HUES64 (cell line): Measurements from ENCODE around the gene NHSL2. TPM values are rescaled to one million over a fixed set of nuclear protein-coding genes. Genes with fewer than 3 reads are reported as not detected.
"Not testable (repeated sequence)": the region's sequence is repeated elsewhere in the genome, so short reads cannot be mapped to it uniquely, and the experiment has no call there.

Source experiments
- H3K27ac ChIP-seq: 2 replicates; pipeline ENCODE4 v1.7.0; 2013; ENCODE audit warnings: low read depth, low read length, inconsistent platforms
- H3K27me3 ChIP-seq: 2 replicates; pipeline ENCODE4 v1.6.1; 2013; ENCODE audit warnings: mild to moderate bottlenecking, low read length; ENCODE audit not compliant: insufficient read depth
- H3K36me3 ChIP-seq: 2 replicates; pipeline ENCODE4 v1.6.1; 2013; ENCODE audit warnings: mild to moderate bottlenecking, low read length; ENCODE audit not compliant: insufficient read depth
- H3K4me1 ChIP-seq: 2 replicates; pipeline ENCODE4 v1.6.1; 2013; ENCODE audit warnings: mild to moderate bottlenecking, low read length, moderate library complexity; ENCODE audit not compliant: insufficient read depth
- H3K4me3 ChIP-seq: 2 replicates; pipeline ENCODE4 v1.5.1; 2013; ENCODE audit warnings: mild to moderate bottlenecking, low read length, moderate library complexity
- H3K9ac ChIP-seq: 2 replicates; pipeline ENCODE4 v1.6.1; 2013; ENCODE audit warnings: mild to moderate bottlenecking, low read depth, low read length
- H3K9me3 ChIP-seq: 2 replicates; pipeline ENCODE4 v1.6.1; 2013; ENCODE audit warnings: low read depth, low read length; ENCODE audit not compliant: insufficient read depth
- WGBS: fragments of 150-250, 120-280 bp; methylation state at CpG from one replicate; pipeline ENCODE4 v1.1.7; 2013; ENCODE audit warnings: missing lambda C conversion rate; 5-methylcytosine and 5-hydroxymethylcytosine counted together
- polyA plus RNA-seq, 2 experiments: library from polyadenylated mRNA; stranded (reverse); fragments of 50-300 nt; gene quantifications; one replicate each; pipeline ENCODE4 v1.2.3, GENCODE V29; 2013

NHSL2 gene
- polyA plus RNA-seq (2013, experiment 1 of 2), result 4.6 TPM
- 6.0 TPM for polyA plus RNA-seq (2013, experiment 2 of 2)

GRCh38 chrX:71910643-71910985 lies at the start of gene NHSL2:
TSS of gene NHSL2 (plus strand) at chrX:71910845.
- under 1% methylated on average over 21 of the region's 26 CpGs for WGBS
- H3K9ac ChIP-seq, result peak within 1 kb of the TSS; percentile 84
- no peaks in the 10 kb centered on the region; the same call in 1 of the 2 replicates for H3K4me1 ChIP-seq
- H3K27me3 ChIP-seq, result no peaks in the 10 kb centered on the region
- H3K9me3 ChIP-seq, result no peaks in the 10 kb centered on the region
- peak within 1 kb of the TSS; percentile 79 for H3K4me3 ChIP-seq
- H3K27ac ChIP-seq, result peak within 1 kb of the TSS; percentile 77; the same call in 1 of the 2 replicates
- no peaks in the 10 kb centered on the region for H3K36me3 ChIP-seq

GRCh38 chrX:71867680-71868079 lies 43.0 kb upstream of the NHSL2 start:
- Histone ChIP-seq H3K27me3 (no peaks in the 10 kb centered on the region), H3K4me1 (no peaks in the 10 kb centered on the region), H3K27ac (no peak overlapping the region), H3K4me3 (no peak overlapping the region), H3K9ac (no peak overlapping the region), H3K9me3 (no peaks in the 10 kb centered on the region), H3K36me3 (no peaks in the 10 kb centered on the region)
- 93% methylated on average over 16 of the region's 16 CpGs for WGBS

GRCh38 chrX:71869566-71869965 lies 41.1 kb upstream of the NHSL2 start:
- H3K9ac ChIP-seq, H3K4me3 ChIP-seq, H3K27me3 ChIP-seq, H3K9me3 ChIP-seq, H3K27ac ChIP-seq, H3K36me3 ChIP-seq, H3K4me1 ChIP-seq: not testable (repeated sequence)
- 74% methylated on average over 4 of the region's 10 CpGs for WGBS

- Histone ChIP-seq H3K4me1 (no peaks in the 10 kb centered on the region), H3K27ac (no peak overlapping the region), H3K9me3 (no peaks in the 10 kb centered on the region), H3K4me3 (no peak overlapping the region), H3K27me3 (no peaks in the 10 kb centered on the region), H3K9ac (no peak overlapping the region), H3K36me3 (no peaks in the 10 kb centered on the region)
- 65% methylated on average over 11 of the region's 15 CpGs for WGBS
Observed at GRCh38 chrX:71870208-71871098, 40.2 kb upstream of the NHSL2 start.

GRCh38 chrX:71871367-71871766 lies 39.3 kb upstream of the NHSL2 start:
- H3K4me3 ChIP-seq, result no peak overlapping the region
- no peaks in the 10 kb centered on the region for H3K9me3 ChIP-seq
- no peaks in the 10 kb centered on the region for H3K36me3 ChIP-seq
- no peaks in the 10 kb centered on the region for H3K27me3 ChIP-seq
- 79% methylated on average over 5 of the region's 6 CpGs for WGBS
- no peak overlapping the region for H3K27ac ChIP-seq
- H3K9ac ChIP-seq, result no peak overlapping the region
- H3K4me1 ChIP-seq, result no peaks in the 10 kb centered on the region

- Histone ChIP-seq H3K4me3 (no peak overlapping the region), H3K36me3 (no peaks in the 10 kb centered on the region), H3K4me1 (no peaks in the 10 kb centered on the region), H3K27me3 (no peaks in the 10 kb centered on the region), H3K27ac (no peak overlapping the region), H3K9ac (no peak overlapping the region), H3K9me3 (no peaks in the 10 kb centered on the region)
- WGBS, result 95% methylated on average over 53 of the region's 53 CpGs
Observed at GRCh38 chrX:71872542-71873458, 37.8 kb upstream of the NHSL2 start.

GRCh38 chrX:71873459-71873833 lies 37.2 kb upstream of the NHSL2 start:
- Histone ChIP-seq H3K9me3 (no peaks in the 10 kb centered on the region), H3K36me3 (no peaks in the 10 kb centered on the region), H3K27me3 (no peaks in the 10 kb centered on the region), H3K27ac (no peak overlapping the region), H3K4me3 (no peak overlapping the region), H3K4me1 (no peaks in the 10 kb centered on the region), H3K9ac (no peak overlapping the region)
- 94% methylated on average over 12 of the region's 12 CpGs for WGBS

- H3K36me3 ChIP-seq, H3K4me3 ChIP-seq, H3K4me1 ChIP-seq, H3K9me3 ChIP-seq, H3K27ac ChIP-seq, H3K9ac ChIP-seq, H3K27me3 ChIP-seq: not testable (repeated sequence)
- 97% methylated on average over 24 of the region's 32 CpGs for WGBS
Observed at GRCh38 chrX:71876841-71877240, 33.8 kb upstream of the NHSL2 start.

- no peaks in the 10 kb centered on the region for H3K4me1 ChIP-seq
- no peak overlapping the region for H3K27ac ChIP-seq
- H3K36me3 ChIP-seq, result no peaks in the 10 kb centered on the region
- H3K9ac ChIP-seq, result no peak overlapping the region
- WGBS, result no CpG with 5 or more reads among the region's 3 CpGs
- H3K4me3 ChIP-seq, result no peak overlapping the region
- no peaks in the 10 kb centered on the region for H3K27me3 ChIP-seq
- H3K9me3 ChIP-seq, result no peaks in the 10 kb centered on the region
Observed at GRCh38 chrX:71885099-71885498, 25.5 kb upstream of the NHSL2 start.

- no peak overlapping the region for H3K9ac ChIP-seq
- H3K4me1 ChIP-seq, result no peaks in the 10 kb centered on the region
- H3K9me3 ChIP-seq, result no peaks in the 10 kb centered on the region
- H3K4me3 ChIP-seq, result no peak overlapping the region
- no peak overlapping the region for H3K27ac ChIP-seq
- no peaks in the 10 kb centered on the region for H3K27me3 ChIP-seq
- no peaks in the 10 kb centered on the region for H3K36me3 ChIP-seq
Observed at GRCh38 chrX:71895607-71896006, 15.0 kb upstream of the NHSL2 start.

GRCh38 chrX:71906144-71906543 lies 4.5 kb upstream of the NHSL2 start:
- H3K4me3 ChIP-seq, result no peak overlapping the region
- 87% methylated on average over 5 of the region's 5 CpGs for WGBS
- H3K9ac ChIP-seq, result no peak overlapping the region
- 0 out of 2 replicates have a peak, but pooled peaks cover 4% of the 10 kb centered on the region for H3K9me3 ChIP-seq
- no peak overlapping the region for H3K27ac ChIP-seq
- no peaks in the 10 kb centered on the region for H3K36me3 ChIP-seq
- H3K27me3 ChIP-seq, result no peaks in the 10 kb centered on the region
- H3K4me1 ChIP-seq, result no peaks in the 10 kb centered on the region
